Smooth muscle cell of the brain vasculature (primary cell): ENCODE results near the gene ACTR5.
"Not testable (repeated sequence)": the region's sequence is repeated elsewhere in the genome, so short reads cannot be mapped to it uniquely, and the experiment has no call there.

Experiments used
- DNase-seq: peaks from one replicate; pipeline ENCODE4 v3.0.0-alpha.2; 2012; ENCODE audit warnings: low read depth, low spot score

Gene ACTR5

GRCh38 chr20:38764567-38765318 is 16.5 kb downstream of the ACTR5 start:
- no peak for DNase-seq

GRCh38 chr20:38766071-38766470 is 17.8 kb downstream of the ACTR5 start:
- no peak for DNase-seq

DNA sequence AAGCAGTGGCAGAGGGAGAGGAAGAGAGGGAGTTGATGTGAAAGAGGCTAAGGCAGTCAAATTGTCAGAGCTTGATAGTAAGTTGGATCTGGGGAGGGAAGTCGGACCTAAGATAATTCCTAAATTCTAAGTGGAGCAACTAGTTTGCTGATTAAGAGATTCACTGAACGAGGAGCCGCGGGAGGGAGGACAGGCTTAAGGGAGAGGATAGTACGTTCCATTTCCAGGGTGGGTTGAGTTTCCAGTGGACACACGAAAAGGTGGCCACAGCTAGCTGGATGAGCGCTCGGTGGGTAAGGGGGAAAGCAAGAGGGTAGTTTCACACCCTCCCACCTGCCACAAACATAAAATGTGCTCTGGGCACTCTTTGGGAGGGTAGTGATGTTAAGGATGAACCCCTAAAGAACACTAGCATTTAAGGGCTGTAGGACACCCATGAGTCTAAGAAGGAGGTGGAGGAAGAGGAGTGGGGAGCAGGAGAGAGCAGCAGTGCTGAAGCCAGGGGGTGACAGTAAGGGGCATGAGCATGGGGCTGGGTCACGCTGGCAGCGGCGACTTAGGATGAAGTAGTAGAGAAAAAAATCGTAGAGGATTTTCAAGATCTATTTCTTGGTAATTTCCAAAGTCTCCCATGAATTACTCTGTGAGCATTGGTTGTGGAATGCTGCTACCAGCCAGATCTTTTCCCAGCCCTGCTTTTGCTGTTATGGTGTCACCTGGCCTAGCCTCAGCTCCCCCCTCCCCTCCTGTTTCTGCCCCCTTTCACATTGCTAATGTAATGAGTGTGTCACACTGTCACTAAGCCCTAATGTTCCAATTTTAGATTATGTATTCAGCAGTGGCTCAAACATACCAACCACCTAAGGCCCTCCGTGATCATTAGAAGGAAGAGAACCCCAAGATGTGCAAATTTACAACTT is 21.4 kb downstream of the ACTR5 start:
- no peak for DNase-seq

- DNase-seq, result no peak
Observed at GRCh38 chr20:38770546-38770945, 22.3 kb downstream of the ACTR5 start.

DNA sequence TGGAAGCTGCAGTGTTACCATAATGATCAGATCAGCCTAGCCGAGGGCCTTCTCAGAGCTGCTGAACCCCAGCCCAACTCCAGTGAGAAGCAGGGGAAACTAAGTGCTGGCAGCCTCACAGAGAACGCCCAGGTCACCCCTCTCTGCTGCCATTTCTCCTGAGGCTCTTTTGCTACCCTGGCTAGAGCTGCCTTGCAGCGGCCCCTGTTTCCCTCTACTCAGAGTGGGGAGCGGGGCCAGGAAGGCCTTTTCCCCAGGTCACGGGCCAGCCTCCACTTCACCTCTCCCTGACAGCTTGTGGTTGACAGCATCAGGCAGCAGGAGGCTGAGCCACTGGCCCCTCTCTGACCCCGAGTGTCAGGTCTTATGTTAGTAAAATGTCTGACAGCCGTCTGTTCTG is 22.7 kb downstream of the ACTR5 start:
- DNase-seq, result no peak

DNA sequence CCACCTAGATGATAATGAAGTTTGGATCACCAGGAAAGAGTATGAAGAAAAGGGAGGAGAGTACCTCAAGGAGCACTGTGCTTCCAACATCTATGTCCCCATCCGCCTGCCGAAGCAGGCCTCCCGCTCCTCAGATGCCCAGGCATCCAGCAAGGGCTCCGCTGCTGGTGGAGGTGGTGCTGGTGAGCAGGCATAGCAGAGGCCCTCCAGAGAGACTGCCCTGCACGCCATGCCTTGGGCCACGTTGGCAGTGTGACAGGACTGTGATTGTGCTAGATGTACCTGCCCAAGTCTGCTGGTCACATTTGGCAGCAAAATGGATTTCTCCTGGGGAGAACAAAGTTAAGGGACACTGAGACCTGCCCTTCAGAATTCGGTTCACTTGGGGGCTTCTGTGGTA is 23.4 kb downstream of the ACTR5 start:
- DNase-seq, result no peak

- no peak for DNase-seq
Observed at GRCh38 chr20:38774167-38774566, 25.9 kb downstream of the ACTR5 start.

- no peak for DNase-seq
Observed at GRCh38 chr20:38776363-38776762, 28.1 kb downstream of the ACTR5 start.

DNA sequence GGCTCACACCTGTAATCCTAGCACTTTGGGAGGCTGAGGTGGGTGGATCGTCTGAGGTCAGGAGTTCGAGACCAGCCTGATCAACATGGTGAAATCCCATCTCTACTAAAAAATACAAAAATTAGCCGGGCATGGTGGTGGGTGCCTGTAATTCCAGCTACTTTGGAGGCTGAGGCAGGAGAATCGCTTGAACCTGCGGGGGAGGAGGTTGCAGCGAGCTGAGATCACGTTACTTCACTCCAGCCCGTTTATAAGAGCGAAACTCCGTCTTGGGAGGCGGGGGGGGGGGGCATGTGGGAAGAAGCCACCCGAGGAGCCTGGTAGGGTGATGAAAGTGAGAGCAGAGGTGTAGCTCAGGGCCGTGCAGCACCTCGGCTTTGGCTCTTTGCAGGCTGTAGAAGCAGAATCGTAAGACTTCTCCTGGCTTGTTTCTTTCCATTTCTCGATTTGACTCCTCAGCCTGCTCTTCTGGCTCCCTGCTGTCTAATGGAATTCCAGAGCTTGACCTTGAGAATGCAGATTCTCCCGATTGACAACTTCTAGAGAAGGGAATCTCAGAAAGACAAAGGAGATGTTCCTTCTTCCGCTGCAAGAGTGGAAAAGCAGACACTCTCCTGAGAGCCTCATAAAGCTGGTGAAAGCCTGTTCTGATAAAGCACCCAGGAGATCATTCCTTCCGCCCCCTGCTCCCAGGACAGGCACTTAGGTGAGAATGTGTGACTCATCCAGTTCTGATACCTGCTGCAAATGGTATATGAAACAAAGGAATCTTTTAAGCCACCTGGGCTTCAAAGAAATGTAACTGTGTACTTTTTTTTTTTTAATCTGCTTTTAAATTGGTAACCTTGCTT is 31.2 kb downstream of the ACTR5 start:
- no peak for DNase-seq

GRCh38 chr20:38782275-38782674 is 34.0 kb downstream of the ACTR5 start:
- DNase-seq, result no peak

- no peak for DNase-seq
Observed at GRCh38 chr20:38787870-38788269, 39.6 kb downstream of the ACTR5 start.

- no peak for DNase-seq
Observed at GRCh38 chr20:38789503-38790199, 41.4 kb downstream of the ACTR5 start.

GRCh38 chr20:38790200-38791053 is 42.2 kb downstream of the ACTR5 start:
- DNase-seq, result no peak

DNA sequence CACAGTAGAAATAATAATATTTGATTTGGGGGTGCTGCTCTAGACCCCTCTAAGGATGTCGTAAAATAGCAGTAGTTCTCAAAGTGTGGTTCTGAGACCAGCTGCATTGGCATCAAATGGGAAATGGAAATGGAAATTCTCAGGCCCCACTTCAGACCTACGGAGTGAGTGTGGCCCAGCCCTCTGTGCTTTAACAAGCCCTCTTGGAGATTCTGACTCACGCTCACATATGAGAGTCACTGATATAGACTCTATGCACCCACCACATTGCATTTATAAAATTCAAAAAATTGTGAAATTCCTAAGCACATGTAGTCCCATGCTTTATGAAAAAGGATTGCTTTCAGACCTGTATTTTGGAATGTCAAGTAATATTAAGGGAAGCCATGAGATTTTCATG is 43.0 kb downstream of the ACTR5 start:
- DNase-seq, result no peak

DNA sequence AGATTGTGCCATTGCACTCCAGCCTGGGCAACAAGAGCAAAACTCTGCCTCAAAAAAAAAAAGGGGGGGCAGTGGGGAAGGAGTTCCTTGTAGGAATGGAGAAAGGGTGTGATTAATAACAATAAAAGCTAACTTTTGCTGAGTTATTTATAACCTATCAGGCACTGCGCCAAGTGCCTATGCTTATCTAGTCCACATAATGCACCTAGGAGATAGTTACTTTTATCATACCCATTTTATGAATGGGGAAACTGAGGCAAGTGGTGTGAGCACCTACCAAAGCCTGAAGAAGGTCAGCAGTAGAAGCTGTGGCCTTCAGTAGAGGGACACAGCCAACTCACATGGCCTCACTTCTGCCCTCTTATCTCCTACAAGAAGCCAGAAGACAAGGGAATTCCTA is 43.7 kb downstream of the ACTR5 start:
- no peak for DNase-seq

- DNase-seq, result not testable (repeated sequence)
Observed at GRCh38 chr20:38794057-38794456, 45.8 kb downstream of the ACTR5 start.

GRCh38 chr20:38798266-38798665 is 50.0 kb downstream of the ACTR5 start:
- no peak for DNase-seq

GRCh38 chr20:38799203-38799602 is 50.9 kb downstream of the ACTR5 start:
- DNase-seq, result no peak

DNA sequence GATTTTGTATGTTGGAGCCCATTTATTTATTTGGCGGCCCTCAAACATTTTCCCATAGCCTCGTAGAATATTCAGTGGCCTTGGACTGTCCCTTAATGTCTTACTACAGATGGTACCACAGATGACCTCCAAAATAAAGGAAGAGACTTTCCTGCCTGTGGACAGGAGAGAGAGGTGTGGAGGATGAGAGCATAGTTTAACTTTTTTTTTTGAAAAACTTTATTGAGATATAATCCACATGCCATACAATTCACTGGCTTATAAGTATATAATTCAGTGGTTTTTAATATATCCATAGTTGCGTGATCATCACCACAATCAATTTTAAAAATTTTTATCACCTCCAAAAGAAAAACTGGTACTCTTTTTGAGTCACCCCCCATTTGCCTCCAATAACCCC is 52.6 kb downstream of the ACTR5 start:
- no peak for DNase-seq

- no peak for DNase-seq
Observed at GRCh38 chr20:38804221-38804620, 56.0 kb downstream of the ACTR5 start.
